Measurements from ENCODE around the gene PLPP1.

Gene PLPP1

GRCh38 chr5:55456216-55456895 lies 78.4 kb downstream of the PLPP1 start:
- no peak overlapping the region for H3K4me3 ChIP-seq (replicated peaks; ENCODE audit: insufficient read depth, low read length)
- no peak overlapping the region for H3K27ac ChIP-seq (replicated peaks)
- no peak for DNase-seq (ENCODE audit: low read depth in 1 of 2, low spot score in 1 of 2)
- TF ChIP-seq POLR2AphosphoS5 (IDR thresholded peaks at IDR 0.05; ENCODE audit: low read depth) (no peak), SPI1 (IDR thresholded peaks at IDR 0.05; ENCODE audit: borderline replicate concordance, low read depth) (no peak)
- no peaks in the 10 kb centered on the region for H3K27me3 ChIP-seq (ENCODE audit: insufficient read depth, poor library complexity, severe bottlenecking)

GRCh38 chr5:55454282-55454681 lies 80.5 kb downstream of the PLPP1 start:
- H3K27ac ChIP-seq (replicated peaks): no peak overlapping the region
- H3K4me3 ChIP-seq (replicated peaks; ENCODE audit: insufficient read depth, low read length): no peak overlapping the region
- TF ChIP-seq CTCF (IDR thresholded peaks at IDR 0.05; ENCODE audit: insufficient read depth, low read length) (no peak), POLR2AphosphoS5 (IDR thresholded peaks at IDR 0.05; ENCODE audit: low read depth) (no peak), REST (IDR thresholded peaks at IDR 0.05; ENCODE audit: insufficient replicate concordance, low read depth) (no peak), GABPA (IDR thresholded peaks at IDR 0.05; ENCODE audit: low read depth) (no peak), SPI1 (IDR thresholded peaks at IDR 0.05; ENCODE audit: borderline replicate concordance, low read depth) (no peak)

GRCh38 chr5:55453211-55453610 lies 81.6 kb downstream of the PLPP1 start:
- no peaks in the 10 kb centered on the region for H3K27me3 ChIP-seq (ENCODE audit: insufficient read depth, poor library complexity, severe bottlenecking)
- no peak overlapping the region for H3K4me3 ChIP-seq (replicated peaks; ENCODE audit: insufficient read depth, low read length)
- TF ChIP-seq REST (IDR thresholded peaks at IDR 0.05; ENCODE audit: insufficient replicate concordance, low read depth) (no peak), CTCF (IDR thresholded peaks at IDR 0.05; ENCODE audit: insufficient read depth, low read length) (no peak), SPI1 (IDR thresholded peaks at IDR 0.05; ENCODE audit: borderline replicate concordance, low read depth) (no peak), POLR2AphosphoS5 (IDR thresholded peaks at IDR 0.05; ENCODE audit: low read depth) (no peak), GABPA (IDR thresholded peaks at IDR 0.05; ENCODE audit: low read depth) (no peak)
- H3K27ac ChIP-seq (replicated peaks): no peak overlapping the region
- DNase-seq (ENCODE audit: low read depth in 1 of 2, low spot score in 1 of 2): no peak

More at GRCh38 chr5:55454282-55454681, 80.5 kb downstream of the PLPP1 start:
- no peaks in the 10 kb centered on the region for H3K27me3 ChIP-seq (ENCODE audit: insufficient read depth, poor library complexity, severe bottlenecking)
- DNase-seq (ENCODE audit: low read depth in 1 of 2, low spot score in 1 of 2): no peak

GRCh38 chr5:55451976-55452375 lies 82.8 kb downstream of the PLPP1 start:
- TF ChIP-seq POLR2AphosphoS5 (IDR thresholded peaks at IDR 0.05; ENCODE audit: low read depth) (no peak), CTCF (IDR thresholded peaks at IDR 0.05; ENCODE audit: insufficient read depth, low read length) (no peak), SPI1 (IDR thresholded peaks at IDR 0.05; ENCODE audit: borderline replicate concordance, low read depth) (no peak), GABPA (IDR thresholded peaks at IDR 0.05; ENCODE audit: low read depth) (no peak), REST (IDR thresholded peaks at IDR 0.05; ENCODE audit: insufficient replicate concordance, low read depth) (no peak)
- H3K27ac ChIP-seq (replicated peaks): no peak overlapping the region
- DNase-seq (ENCODE audit: low read depth in 1 of 2, low spot score in 1 of 2): no peak
- H3K4me3 ChIP-seq (replicated peaks; ENCODE audit: insufficient read depth, low read length): no peak overlapping the region
- H3K27me3 ChIP-seq (ENCODE audit: insufficient read depth, poor library complexity, severe bottlenecking): no peaks in the 10 kb centered on the region
